Ishikawa (cell line): ENCODE measurements around the gene INPP5F.

Experiments
- CEBPB ChIP-seq: IDR thresholded peaks from 2 replicates; pipeline ENCODE4 v1.6.1; 2012
- CREB1 ChIP-seq: IDR thresholded peaks from 2 replicates; pipeline ENCODE4 v1.6.1; 2012; ENCODE audit warnings: low read depth
- EGR1 ChIP-seq: IDR thresholded peaks from 2 replicates; pipeline ENCODE4 v1.6.1; 2012
- EP300 ChIP-seq: IDR thresholded peaks from 2 replicates; pipeline ENCODE4 v1.6.1; 2012; ENCODE audit warnings: borderline replicate concordance
- FOXM1 ChIP-seq: IDR thresholded peaks from 2 replicates; pipeline ENCODE4 v1.6.1; 2012; ENCODE audit warnings: low read depth, borderline replicate concordance
- NFIC ChIP-seq: IDR thresholded peaks from 2 replicates; pipeline ENCODE4 v1.6.1; 2012
- RAD21 ChIP-seq: IDR thresholded peaks from 2 replicates; pipeline ENCODE4 v1.6.1; 2012; ENCODE audit warnings: low read depth
- TAF1 ChIP-seq: IDR thresholded peaks from 2 replicates; pipeline ENCODE4 v1.6.1; 2012; ENCODE audit warnings: low read depth, mild to moderate bottlenecking
- TCF12 ChIP-seq: IDR thresholded peaks from 2 replicates; pipeline ENCODE4 v1.6.1; 2012; ENCODE audit warnings: low read depth
- TEAD4 ChIP-seq: IDR thresholded peaks from 2 replicates; pipeline ENCODE4 v1.6.1; 2012
- YY1 ChIP-seq: IDR thresholded peaks from 2 replicates; pipeline ENCODE4 v1.6.1; 2012; ENCODE audit warnings: low read depth
- ZBTB7A ChIP-seq: IDR thresholded peaks from 2 replicates; pipeline ENCODE4 v1.6.1; 2012; ENCODE audit warnings: low read depth
- TF ChIP-seq, protein P1 (sequence below): IDR thresholded peaks from 2 replicates; pipeline ENCODE4 v1.6.1; 2012; ENCODE audit warnings: low read depth, mild to moderate bottlenecking
- TF ChIP-seq, protein P2 (sequence below): IDR thresholded peaks from 2 replicates; pipeline ENCODE4 v1.6.1; 2012
- TF ChIP-seq, protein P3 (sequence below): IDR thresholded peaks from 2 replicates; pipeline ENCODE4 v1.6.1; 2012

INPP5F gene

DNA sequence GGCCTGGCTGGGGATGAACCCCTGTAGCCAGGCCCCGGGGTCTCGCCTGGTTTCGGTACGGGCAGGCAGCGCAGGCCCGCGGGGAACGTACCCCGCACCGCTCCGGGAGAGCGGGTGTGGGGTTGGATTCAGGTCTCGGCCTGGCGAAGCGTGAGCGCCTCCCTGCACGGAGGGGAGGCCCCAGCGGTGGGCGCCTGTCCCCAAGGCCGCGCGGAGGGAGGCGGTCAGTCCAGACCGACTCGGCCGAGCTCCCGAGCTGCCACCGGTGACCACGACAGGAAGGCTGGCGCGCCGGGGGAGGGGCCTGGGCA is 378 bp upstream of the INPP5F start:
- TF ChIP-seq, protein P1, sequence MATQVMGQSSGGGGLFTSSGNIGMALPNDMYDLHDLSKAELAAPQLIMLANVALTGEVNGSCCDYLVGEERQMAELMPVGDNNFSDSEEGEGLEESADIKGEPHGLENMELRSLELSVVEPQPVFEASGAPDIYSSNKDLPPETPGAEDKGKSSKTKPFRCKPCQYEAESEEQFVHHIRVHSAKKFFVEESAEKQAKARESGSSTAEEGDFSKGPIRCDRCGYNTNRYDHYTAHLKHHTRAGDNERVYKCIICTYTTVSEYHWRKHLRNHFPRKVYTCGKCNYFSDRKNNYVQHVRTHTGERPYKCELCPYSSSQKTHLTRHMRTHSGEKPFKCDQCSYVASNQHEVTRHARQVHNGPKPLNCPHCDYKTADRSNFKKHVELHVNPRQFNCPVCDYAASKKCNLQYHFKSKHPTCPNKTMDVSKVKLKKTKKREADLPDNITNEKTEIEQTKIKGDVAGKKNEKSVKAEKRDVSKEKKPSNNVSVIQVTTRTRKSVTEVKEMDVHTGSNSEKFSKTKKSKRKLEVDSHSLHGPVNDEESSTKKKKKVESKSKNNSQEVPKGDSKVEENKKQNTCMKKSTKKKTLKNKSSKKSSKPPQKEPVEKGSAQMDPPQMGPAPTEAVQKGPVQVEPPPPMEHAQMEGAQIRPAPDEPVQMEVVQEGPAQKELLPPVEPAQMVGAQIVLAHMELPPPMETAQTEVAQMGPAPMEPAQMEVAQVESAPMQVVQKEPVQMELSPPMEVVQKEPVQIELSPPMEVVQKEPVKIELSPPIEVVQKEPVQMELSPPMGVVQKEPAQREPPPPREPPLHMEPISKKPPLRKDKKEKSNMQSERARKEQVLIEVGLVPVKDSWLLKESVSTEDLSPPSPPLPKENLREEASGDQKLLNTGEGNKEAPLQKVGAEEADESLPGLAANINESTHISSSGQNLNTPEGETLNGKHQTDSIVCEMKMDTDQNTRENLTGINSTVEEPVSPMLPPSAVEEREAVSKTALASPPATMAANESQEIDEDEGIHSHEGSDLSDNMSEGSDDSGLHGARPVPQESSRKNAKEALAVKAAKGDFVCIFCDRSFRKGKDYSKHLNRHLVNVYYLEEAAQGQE, result no peak
- no peak for TF ChIP-seq NFIC
- no peak for TF ChIP-seq TEAD4
- TF ChIP-seq FOXM1, result no peak
- no peak; the same call in 1 of the 2 replicates for TF ChIP-seq ZBTB7A
- no peak for TF ChIP-seq RAD21
- peak; percentile 22; the same call in 1 of the 2 replicates for TF ChIP-seq EP300
- peak; percentile 65 for TF ChIP-seq TAF1
- TF ChIP-seq YY1, result no peak
- TF ChIP-seq, protein P2, sequence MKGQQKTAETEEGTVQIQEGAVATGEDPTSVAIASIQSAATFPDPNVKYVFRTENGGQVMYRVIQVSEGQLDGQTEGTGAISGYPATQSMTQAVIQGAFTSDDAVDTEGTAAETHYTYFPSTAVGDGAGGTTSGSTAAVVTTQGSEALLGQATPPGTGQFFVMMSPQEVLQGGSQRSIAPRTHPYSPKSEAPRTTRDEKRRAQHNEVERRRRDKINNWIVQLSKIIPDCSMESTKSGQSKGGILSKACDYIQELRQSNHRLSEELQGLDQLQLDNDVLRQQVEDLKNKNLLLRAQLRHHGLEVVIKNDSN, result no peak
- peak; percentile 24; the same call in 1 of the 2 replicates for TF ChIP-seq TCF12
- no peak for TF ChIP-seq CREB1
- TF ChIP-seq CEBPB, result no peak

DNA sequence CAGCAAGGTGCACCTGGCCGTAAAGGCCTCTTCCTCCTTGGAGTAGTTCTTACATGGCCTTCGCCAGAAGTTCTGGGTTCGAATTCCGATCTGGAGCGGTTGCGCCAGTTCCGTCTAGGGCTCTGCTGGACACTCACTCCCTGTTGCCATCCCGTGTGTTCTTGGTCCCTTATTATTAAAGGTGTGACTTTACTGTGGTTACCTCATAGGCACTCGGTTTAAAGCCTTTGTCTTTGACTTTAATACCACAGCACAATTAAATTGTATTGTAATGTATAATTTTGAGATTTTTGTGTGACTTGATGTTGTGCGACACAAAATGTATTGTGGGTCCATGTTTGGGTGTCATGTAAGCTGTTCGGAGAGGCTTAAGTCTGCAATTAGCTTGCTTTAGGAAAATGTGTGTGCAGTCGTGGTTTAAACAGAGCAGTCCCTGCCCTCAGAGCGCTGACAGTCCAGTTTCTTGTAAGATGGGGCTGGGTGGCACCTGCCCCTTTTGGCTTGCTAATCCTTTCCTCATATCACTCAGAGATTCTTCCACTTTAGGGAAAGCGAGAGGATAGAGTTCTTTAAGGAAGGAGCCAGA is 919 bp downstream of the INPP5F start:
- TF ChIP-seq, protein P2, result no peak
- TF ChIP-seq, protein P3, sequence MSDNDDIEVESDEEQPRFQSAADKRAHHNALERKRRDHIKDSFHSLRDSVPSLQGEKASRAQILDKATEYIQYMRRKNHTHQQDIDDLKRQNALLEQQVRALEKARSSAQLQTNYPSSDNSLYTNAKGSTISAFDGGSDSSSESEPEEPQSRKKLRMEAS, result 0 out of 2 replicates have a peak, but pooled peaks have one; percentile 30
- 0 out of 2 replicates have a peak, but pooled peaks have one; percentile 5 for TF ChIP-seq TAF1

DNA sequence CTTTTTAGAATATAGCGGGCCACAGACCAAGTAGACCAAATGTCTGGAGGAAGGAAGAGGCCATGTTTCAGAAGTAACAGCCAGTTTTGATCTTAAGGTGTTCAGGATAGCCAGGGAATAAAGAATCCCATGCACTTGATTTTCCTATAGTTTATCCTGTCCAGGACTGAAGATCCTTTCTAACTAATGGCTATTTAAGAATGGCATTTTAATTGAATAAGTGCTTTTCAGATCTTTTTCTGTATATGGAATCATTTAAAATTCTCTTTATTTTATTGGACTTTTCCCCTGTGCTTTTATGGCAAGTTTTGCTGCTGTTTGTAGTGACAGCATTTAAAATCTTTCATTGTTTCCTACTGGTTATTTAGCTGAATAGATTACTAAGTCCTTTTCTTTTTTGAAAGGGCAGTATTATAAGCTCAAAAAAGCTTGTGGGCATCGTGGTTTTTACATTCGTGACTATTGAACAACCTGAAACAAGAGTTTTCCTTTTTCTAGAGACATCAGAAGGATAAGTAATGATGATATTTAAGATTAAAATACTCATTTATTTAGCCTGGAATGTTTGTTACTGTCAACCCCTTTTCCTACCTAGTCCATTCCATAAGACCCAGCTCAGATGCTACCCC is 2.4 kb downstream of the INPP5F start:
- TF ChIP-seq YY1 (no peak), RAD21 (no peak), NFIC (no peak), TAF1 (no peak)

DNA sequence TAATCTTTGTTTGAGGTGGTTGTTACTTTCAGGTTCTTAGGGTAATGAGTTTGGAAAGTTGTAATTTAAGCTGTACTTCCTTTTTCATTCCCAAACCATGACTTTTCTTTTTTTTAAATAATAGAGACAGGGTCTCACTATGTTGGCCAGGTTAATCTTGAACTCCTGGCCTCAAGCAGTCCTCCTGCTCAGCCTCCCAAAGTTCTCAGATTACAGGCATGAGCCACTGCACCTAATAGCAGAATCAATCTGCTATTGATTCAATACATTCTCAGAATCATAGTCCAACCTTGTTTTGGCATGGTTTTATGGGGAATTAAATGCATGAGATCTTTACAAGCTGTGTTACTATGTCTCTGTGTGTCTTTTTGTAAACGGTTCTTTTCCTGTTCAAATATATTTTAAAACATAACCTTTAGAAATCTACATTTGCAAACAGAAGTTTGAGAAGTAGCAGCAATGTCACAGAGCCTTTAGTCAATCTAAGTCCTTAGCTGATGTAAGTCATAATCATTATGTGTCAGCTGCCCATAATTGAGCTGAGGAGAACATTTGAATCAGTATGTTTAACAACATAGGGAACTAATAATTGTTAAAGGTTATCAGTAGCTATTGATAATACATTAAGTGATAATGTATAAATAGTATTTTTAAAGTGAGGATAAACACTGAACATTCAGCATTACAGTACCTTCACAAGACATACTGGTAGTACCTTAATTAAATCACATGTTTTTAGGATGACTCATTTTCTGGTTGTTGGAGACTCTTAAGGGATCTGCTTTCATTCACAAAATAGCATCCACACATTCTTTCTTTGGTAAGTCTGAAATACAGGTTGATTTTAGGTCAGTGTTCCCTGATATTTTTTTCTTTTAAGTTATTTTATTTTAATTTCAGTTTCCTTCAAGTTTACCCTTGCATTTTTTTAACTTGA is 8.8 kb downstream of the INPP5F start:
- TF ChIP-seq YY1 (no peak), ZBTB7A (no peak)
- TF ChIP-seq, protein P2, result no peak

DNA sequence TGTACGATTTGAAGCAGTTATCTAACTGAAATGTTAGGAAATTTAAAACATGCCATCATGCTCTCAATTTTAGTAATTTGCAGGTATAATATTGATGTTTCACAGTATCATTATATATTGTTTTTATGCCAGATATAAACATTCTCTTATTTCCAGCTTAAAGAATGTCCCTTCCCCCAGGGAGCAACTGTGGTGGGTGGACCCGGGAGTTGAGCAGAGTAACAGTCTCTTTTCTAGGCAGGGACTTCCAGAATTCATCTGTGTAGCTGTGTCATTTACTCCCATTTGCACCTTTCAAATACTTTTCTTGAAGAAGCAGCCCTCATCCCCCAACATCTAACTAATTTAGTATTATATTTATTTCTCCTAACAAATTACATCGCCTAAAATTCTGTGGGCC is 9.6 kb downstream of the INPP5F start:
- TF ChIP-seq, protein P2, result no peak
- no peak for TF ChIP-seq EGR1
- TF ChIP-seq YY1, result no peak
- no peak for TF ChIP-seq FOXM1
- no peak for TF ChIP-seq TAF1
- TF ChIP-seq, protein P1, result no peak
- no peak for TF ChIP-seq RAD21

DNA sequence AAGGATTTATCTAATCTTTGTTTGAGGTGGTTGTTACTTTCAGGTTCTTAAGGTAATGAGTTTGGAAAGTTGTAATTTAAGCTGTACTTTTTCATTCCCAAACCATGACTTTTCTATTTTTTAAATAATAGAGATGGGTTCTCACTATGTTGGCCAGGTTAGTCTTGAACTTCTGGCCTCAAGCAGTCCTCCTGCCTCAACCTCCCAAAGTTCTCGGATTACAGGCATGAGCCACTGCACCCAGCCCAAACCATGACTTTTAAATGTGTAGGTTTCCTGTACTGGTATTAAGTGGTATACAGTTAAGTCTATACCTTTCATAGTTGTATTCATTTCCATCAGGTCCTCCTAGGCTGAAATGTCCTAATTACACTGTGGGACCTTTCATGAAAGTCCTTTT is 10.4 kb downstream of the INPP5F start:
- no peak for TF ChIP-seq TEAD4
